ENCODE data around the gene DRAXIN.
A peak's percentile ranks its signal among the peaks of the same experiment; 100 is the strongest.

The DRAXIN gene

GRCh38 chr1:11682287-11682771, 9.2 kb upstream of the DRAXIN start:
- Histone ChIP-seq H3K27ac (ENCODE audit: low read length) (no peak overlapping the region), H3K79me2 (ENCODE audit: low read length) (peaks cover 3% of the 10 kb centered on the region; the same call in 1 of the 2 replicates), H3K9me3 (ENCODE audit: insufficient read depth, low read length) (no peaks in the 10 kb centered on the region), H3K36me3 (replicated peaks; ENCODE audit: low read depth, low read length) (no peaks in the 10 kb centered on the region), H2AFZ (ENCODE audit: low read depth, low read length) (peak overlapping the region; percentile 92; the same call in 1 of the 2 replicates), H3K27me3 (ENCODE audit: low read depth, low read length) (peaks cover 9% of the 10 kb centered on the region; the same call in 1 of the 2 replicates), H3K4me2 (ENCODE audit: low read length) (peak overlapping the region; percentile 100), H4K20me1 (ENCODE audit: insufficient read depth, low read length) (no peaks in the 10 kb centered on the region), H3K4me1 (ENCODE audit: low read length) (peaks cover 6% of the 10 kb centered on the region; the same call in 1 of the 2 replicates), H3K9ac (ENCODE audit: low read length) (no peak overlapping the region), H3K4me3 (ENCODE audit: low read length) (0 out of 2 replicates have a peak overlapping the region, but pooled peaks have one; percentile 93)
- TF ChIP-seq, protein P1, sequence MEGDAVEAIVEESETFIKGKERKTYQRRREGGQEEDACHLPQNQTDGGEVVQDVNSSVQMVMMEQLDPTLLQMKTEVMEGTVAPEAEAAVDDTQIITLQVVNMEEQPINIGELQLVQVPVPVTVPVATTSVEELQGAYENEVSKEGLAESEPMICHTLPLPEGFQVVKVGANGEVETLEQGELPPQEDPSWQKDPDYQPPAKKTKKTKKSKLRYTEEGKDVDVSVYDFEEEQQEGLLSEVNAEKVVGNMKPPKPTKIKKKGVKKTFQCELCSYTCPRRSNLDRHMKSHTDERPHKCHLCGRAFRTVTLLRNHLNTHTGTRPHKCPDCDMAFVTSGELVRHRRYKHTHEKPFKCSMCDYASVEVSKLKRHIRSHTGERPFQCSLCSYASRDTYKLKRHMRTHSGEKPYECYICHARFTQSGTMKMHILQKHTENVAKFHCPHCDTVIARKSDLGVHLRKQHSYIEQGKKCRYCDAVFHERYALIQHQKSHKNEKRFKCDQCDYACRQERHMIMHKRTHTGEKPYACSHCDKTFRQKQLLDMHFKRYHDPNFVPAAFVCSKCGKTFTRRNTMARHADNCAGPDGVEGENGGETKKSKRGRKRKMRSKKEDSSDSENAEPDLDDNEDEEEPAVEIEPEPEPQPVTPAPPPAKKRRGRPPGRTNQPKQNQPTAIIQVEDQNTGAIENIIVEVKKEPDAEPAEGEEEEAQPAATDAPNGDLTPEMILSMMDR (IDR thresholded peaks at IDR 0.05; ENCODE audit: low read depth, low read length): no peak
- no peak for TF ChIP-seq EZH2phosphoT487 (IDR thresholded peaks at IDR 0.05; ENCODE audit: low read depth)

- peaks cover 6% of the 10 kb centered on the region; the same call in 1 of the 2 replicates for H3K4me1 ChIP-seq (ENCODE audit: low read length)
- H3K4me3 ChIP-seq (ENCODE audit: low read length): no peak overlapping the region
- no peak for TF ChIP-seq EZH2phosphoT487 (IDR thresholded peaks at IDR 0.05; ENCODE audit: low read depth)
- TF ChIP-seq, protein P1 (IDR thresholded peaks at IDR 0.05; ENCODE audit: low read depth, low read length): no peak
- no peak overlapping the region for H3K9ac ChIP-seq (ENCODE audit: low read length)
- no peak overlapping the region for H3K27ac ChIP-seq (ENCODE audit: low read length)
- H3K79me2 ChIP-seq (ENCODE audit: low read length): peaks cover 3% of the 10 kb centered on the region; the same call in 1 of the 2 replicates
- no peaks in the 10 kb centered on the region for H3K9me3 ChIP-seq (ENCODE audit: insufficient read depth, low read length)
- H4K20me1 ChIP-seq (ENCODE audit: insufficient read depth, low read length): no peaks in the 10 kb centered on the region
- peaks cover 9% of the 10 kb centered on the region; the same call in 1 of the 2 replicates for H3K27me3 ChIP-seq (ENCODE audit: low read depth, low read length)
- no peak overlapping the region for H3K4me2 ChIP-seq (ENCODE audit: low read length)
- no peaks in the 10 kb centered on the region for H3K36me3 ChIP-seq (replicated peaks; ENCODE audit: low read depth, low read length)
- H2AFZ ChIP-seq (ENCODE audit: low read depth, low read length): no peak overlapping the region
Observed at GRCh38 chr1:11682799-11683198, 8.7 kb upstream of the DRAXIN start.

- no peak for TF ChIP-seq EZH2phosphoT487 (IDR thresholded peaks at IDR 0.05; ENCODE audit: low read depth)
- TF ChIP-seq, protein P1 (IDR thresholded peaks at IDR 0.05; ENCODE audit: low read depth, low read length): no peak
- H3K27me3 ChIP-seq (ENCODE audit: low read depth, low read length): peaks cover 9% of the 10 kb centered on the region; the same call in 1 of the 2 replicates
- H3K36me3 ChIP-seq (replicated peaks; ENCODE audit: low read depth, low read length): no peaks in the 10 kb centered on the region
- no peaks in the 10 kb centered on the region for H3K9me3 ChIP-seq (ENCODE audit: insufficient read depth, low read length)
- H3K4me2 ChIP-seq (ENCODE audit: low read length): no peak overlapping the region
- H2AFZ ChIP-seq (ENCODE audit: low read depth, low read length): no peak overlapping the region
- no peak overlapping the region for H3K9ac ChIP-seq (ENCODE audit: low read length)
- H3K79me2 ChIP-seq (ENCODE audit: low read length): peaks cover 3% of the 10 kb centered on the region; the same call in 1 of the 2 replicates
- no peak overlapping the region for H3K27ac ChIP-seq (ENCODE audit: low read length)
- H3K4me3 ChIP-seq (ENCODE audit: low read length): no peak overlapping the region
- H4K20me1 ChIP-seq (ENCODE audit: insufficient read depth, low read length): no peaks in the 10 kb centered on the region
- H3K4me1 ChIP-seq (ENCODE audit: low read length): peaks cover 6% of the 10 kb centered on the region; the same call in 1 of the 2 replicates
Observed at GRCh38 chr1:11684070-11684469, 7.4 kb upstream of the DRAXIN start.

DNA sequence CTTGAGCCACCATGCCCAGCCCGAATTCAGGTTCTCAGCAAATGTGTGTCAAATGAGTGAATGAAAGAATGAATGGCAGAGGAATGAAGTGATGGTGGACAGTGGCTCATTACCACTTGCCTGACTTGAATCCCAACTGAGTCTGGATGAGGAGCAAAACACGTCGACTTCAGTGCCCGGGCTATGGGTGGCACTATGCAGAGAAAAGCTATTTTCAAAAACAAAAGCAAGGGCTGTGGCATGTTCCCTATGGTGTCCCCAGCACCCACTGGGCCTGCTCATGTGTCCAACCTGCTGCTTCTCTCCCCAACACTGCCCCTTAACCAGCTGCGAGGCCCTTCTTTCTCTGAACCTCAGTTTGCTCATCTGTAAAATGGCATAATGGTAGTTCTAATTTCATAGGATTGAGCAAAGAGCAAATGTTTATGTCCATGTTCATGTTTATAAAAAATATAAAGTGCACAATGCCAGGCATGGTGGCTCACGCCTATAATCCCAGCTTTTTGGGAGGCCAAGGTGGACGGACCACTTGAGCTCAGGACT, 6.2 kb upstream of the DRAXIN start:
- Histone ChIP-seq H3K4me3 (ENCODE audit: low read length) (no peak overlapping the region), H3K9ac (ENCODE audit: low read length) (no peak overlapping the region), H3K4me2 (ENCODE audit: low read length) (no peak overlapping the region), H3K4me1 (ENCODE audit: low read length) (peaks cover 6% of the 10 kb centered on the region; the same call in 1 of the 2 replicates), H3K27me3 (ENCODE audit: low read depth, low read length) (peaks cover 9% of the 10 kb centered on the region; the same call in 1 of the 2 replicates), H4K20me1 (ENCODE audit: insufficient read depth, low read length) (no peaks in the 10 kb centered on the region), H3K27ac (ENCODE audit: low read length) (no peak overlapping the region), H3K36me3 (replicated peaks; ENCODE audit: low read depth, low read length) (no peaks in the 10 kb centered on the region), H3K79me2 (ENCODE audit: low read length) (peaks cover 3% of the 10 kb centered on the region; the same call in 1 of the 2 replicates), H3K9me3 (ENCODE audit: insufficient read depth, low read length) (no peaks in the 10 kb centered on the region), H2AFZ (ENCODE audit: low read depth, low read length) (no peak overlapping the region)
- no peak for TF ChIP-seq EZH2phosphoT487 (IDR thresholded peaks at IDR 0.05; ENCODE audit: low read depth)
- TF ChIP-seq, protein P1 (IDR thresholded peaks at IDR 0.05; ENCODE audit: low read depth, low read length): no peak
